Transverse colon (tissue), 4 donors: ENCODE results near the gene MRPL28.

Source experiments
- POLR2A ChIP-seq: fragments of 450-650 bp; IDR thresholded peaks from one replicate; pipeline ENCODE4 v1.6.1; 2016; ENCODE audit warnings: antibody characterized with exemption, mild to moderate bottlenecking, moderate library complexity
- POLR2AphosphoS5 ChIP-seq, 3 donors: sonication (generic); formaldehyde crosslinking; IDR thresholded peaks; one replicate each; pipeline ENCODE4 v1.6.1; 2016; ENCODE audit warnings: antibody characterized with exemption in 3 of 3
- TF ChIP-seq, protein P1 (sequence below), 5 experiments: fragments of 200-600 bp in 3 of 5; fragments of 450-650 bp in 2 of 5; sonication (generic) in 3 of 5; IDR thresholded peaks; 1 replicate in 2 of 5; 2 replicates in 3 of 5; pipeline ENCODE4 v1.5.1; 2016 to 2017; ENCODE audit warnings: antibody characterized with exemption in 5 of 5, inconsistent platforms in 3 of 5, mild to moderate bottlenecking in 2 of 5, moderate library complexity in 1 of 5

DNA sequence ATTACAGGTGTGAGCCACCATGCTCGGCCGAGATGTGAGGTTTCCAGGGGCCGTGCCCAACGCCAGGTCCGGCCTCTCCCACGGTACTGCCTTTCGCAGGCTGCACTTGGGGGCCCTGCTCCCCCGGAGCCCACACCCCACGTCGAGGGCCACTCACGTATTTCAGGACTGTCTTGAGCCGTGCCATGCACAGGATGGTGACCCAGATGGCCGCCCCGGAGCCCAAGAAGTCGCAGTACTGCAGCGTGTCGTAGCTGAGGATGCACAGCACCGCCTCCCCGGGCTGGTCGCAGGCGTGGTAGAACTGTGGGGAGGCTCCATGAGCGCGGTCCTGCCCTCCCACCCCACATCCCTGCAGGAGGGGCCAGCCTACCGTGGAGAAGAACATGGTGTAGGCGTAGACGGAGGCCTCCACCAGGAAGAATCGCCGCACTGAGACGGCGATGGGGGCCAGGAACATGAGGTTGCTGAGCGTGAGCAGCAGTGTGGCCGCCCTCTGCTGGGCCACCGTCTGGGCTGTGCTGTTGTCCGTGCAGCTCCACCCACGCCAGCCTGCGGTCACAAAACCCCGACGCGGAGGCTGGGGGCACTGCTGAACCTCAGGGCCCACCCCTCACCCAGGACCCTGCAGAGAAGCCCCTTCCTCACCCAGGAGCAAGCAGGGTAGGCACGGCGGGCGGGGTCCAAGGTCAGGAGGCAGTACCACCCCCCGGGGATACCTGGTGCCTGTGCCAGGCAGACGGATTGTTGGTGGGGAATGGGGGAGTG lies 3.7 kb upstream of the MRPL28 start:
- TF ChIP-seq, protein P1, sequence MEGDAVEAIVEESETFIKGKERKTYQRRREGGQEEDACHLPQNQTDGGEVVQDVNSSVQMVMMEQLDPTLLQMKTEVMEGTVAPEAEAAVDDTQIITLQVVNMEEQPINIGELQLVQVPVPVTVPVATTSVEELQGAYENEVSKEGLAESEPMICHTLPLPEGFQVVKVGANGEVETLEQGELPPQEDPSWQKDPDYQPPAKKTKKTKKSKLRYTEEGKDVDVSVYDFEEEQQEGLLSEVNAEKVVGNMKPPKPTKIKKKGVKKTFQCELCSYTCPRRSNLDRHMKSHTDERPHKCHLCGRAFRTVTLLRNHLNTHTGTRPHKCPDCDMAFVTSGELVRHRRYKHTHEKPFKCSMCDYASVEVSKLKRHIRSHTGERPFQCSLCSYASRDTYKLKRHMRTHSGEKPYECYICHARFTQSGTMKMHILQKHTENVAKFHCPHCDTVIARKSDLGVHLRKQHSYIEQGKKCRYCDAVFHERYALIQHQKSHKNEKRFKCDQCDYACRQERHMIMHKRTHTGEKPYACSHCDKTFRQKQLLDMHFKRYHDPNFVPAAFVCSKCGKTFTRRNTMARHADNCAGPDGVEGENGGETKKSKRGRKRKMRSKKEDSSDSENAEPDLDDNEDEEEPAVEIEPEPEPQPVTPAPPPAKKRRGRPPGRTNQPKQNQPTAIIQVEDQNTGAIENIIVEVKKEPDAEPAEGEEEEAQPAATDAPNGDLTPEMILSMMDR (IDR thresholded peaks at IDR 0.05) = no peak
- no peak for TF ChIP-seq POLR2A
- no peak for TF ChIP-seq POLR2AphosphoS5 (IDR thresholded peaks at IDR 0.05)
